HepG2 (cell line): Measurements from ENCODE around the gene TCERG1L. TPM values are rescaled to one million over a fixed set of nuclear protein-coding genes. Genes with fewer than 3 reads are reported as not detected.

Experiments used
- ATAC-seq: fragments of 200-7000 bp; cut with Tn5 transposase; 3 replicates; pipeline ENCODE4 v1.9.1; 2020; ENCODE audit warnings: mild to moderate bottlenecking, moderate library complexity
- BruUV-seq: library from RNA; stranded (reverse); fragments of 400-500 nt; replicated peaks from 2 replicates; lab custom pipeline; 2021; lab: Mats Ljungman, UMichigan
- CTCF ChIA-PET: fragments of 300-600 bp; formaldehyde crosslinking; extraction: SDS; loops from one replicate; lab custom pipeline; 2021; ENCODE audit warnings: low total read pairs, inconsistent platforms, low intra/inter-chr PET ratio; lab: Yijun Ruan, JAX
- POLR2A ChIA-PET: fragments of 350-600 bp; sonication (Branson Sonifier 250); formaldehyde crosslinking; loops from one replicate; lab custom pipeline; 2020; ENCODE audit warnings: antibody characterized with exemption, inconsistent platforms; lab: Yijun Ruan, JAX
- DNase-seq: peaks from one replicate; pipeline ENCODE4 v3.0.0-alpha.2; 2015; ENCODE audit warnings: low spot score
- FAIRE-seq: peaks from 3 replicates; lab custom pipeline; 2011; peaks lifted over from hg19 to GRCh38; lab: Jason Lieb, UNC
- H2AFZ ChIP-seq: one replicate; pipeline ENCODE4 v1.6.1; 2011; ENCODE audit warnings: low read length, inconsistent platforms
- H3K27ac ChIP-seq: fragments of 300-600 bp; 3 replicates; pipeline ENCODE4 v1.8.0; 2011; ENCODE audit warnings: mixed run types, mild to moderate bottlenecking, mixed read lengths, low read length, inconsistent platforms; ENCODE audit not compliant: insufficient read depth; ENCODE audit errors: extremely low read length
- H3K27me3 ChIP-seq, 2 experiments: fragments of 200-600 bp in 1 of 2; 2 replicates in 1 of 2; 3 replicates in 1 of 2; pipeline versions ENCODE4 v1.6.0 to v1.8.0; 2011; ENCODE audit warnings: low read length in 2 of 2, mild to moderate bottlenecking in 2 of 2, moderate library complexity in 2 of 2, inconsistent platforms in 1 of 2; ENCODE audit not compliant: insufficient read depth in 2 of 2, control insufficient read depth in 1 of 2
- H3K36me3 ChIP-seq, 2 experiments: fragments of 200-600 bp in 1 of 2; replicated peaks in 1 of 2; 2 replicates in 1 of 2; 3 replicates in 1 of 2; pipeline versions ENCODE4 v1.5.1 to v1.8.0; 2011; ENCODE audit warnings: low read length in 2 of 2, inconsistent platforms in 1 of 2; ENCODE audit not compliant: insufficient read depth in 2 of 2, control insufficient read depth in 1 of 2
- H3K4me1 ChIP-seq: 2 replicates; pipeline ENCODE4 v1.5.1; 2012; ENCODE audit warnings: low read length, inconsistent platforms; ENCODE audit not compliant: insufficient read depth
- H3K4me2 ChIP-seq: 2 replicates; pipeline ENCODE4 v1.6.0; 2011; ENCODE audit warnings: low read depth, low read length, inconsistent platforms
- H3K4me3 ChIP-seq, 3 experiments: fragments of 200-600 bp in 1 of 3; sonication (generic), shearing (Covaris generic) in 1 of 3; replicated peaks in 1 of 3; 2 replicates each; pipeline ENCODE4 v1.5.1; 2011 to 2016; ENCODE audit warnings: low read length in 3 of 3, inconsistent platforms in 2 of 3, low read depth in 2 of 3, mild to moderate bottlenecking in 2 of 3, control low read depth in 1 of 3, mixed read lengths in 1 of 3; ENCODE audit not compliant: insufficient read depth in 1 of 3
- H3K79me2 ChIP-seq: one replicate; pipeline ENCODE4 v1.6.1; 2011; ENCODE audit warnings: low read length, inconsistent platforms; ENCODE audit not compliant: insufficient read depth
- H3K9ac ChIP-seq: 2 replicates; pipeline ENCODE4 v1.6.0; 2011; ENCODE audit warnings: mild to moderate bottlenecking, low read depth, low read length, inconsistent platforms; ENCODE audit not compliant: insufficient read depth
- H3K9me3 ChIP-seq: 2 replicates; pipeline ENCODE4 v1.5.1; 2012; ENCODE audit warnings: mild to moderate bottlenecking, low read length
- H4K20me1 ChIP-seq: 2 replicates; pipeline ENCODE4 v1.6.0; 2011; ENCODE audit warnings: inconsistent platforms, mild to moderate bottlenecking, low read length, moderate library complexity; ENCODE audit not compliant: insufficient read depth
- CREB1 ChIP-seq, 2 experiments: fragments of 450-650 bp in 1 of 2; IDR thresholded peaks; 2 replicates each; pipeline ENCODE4 v1.6.1; 2016 to 2017; ENCODE audit warnings: control low read depth in 1 of 2, mild to moderate bottlenecking in 1 of 2, missing compliant biosample characterization in 1 of 2, missing genetic modification characterization in 1 of 2
- ELK4 ChIP-seq: sonication (generic); formaldehyde crosslinking; IDR thresholded peaks from 2 replicates; pipeline ENCODE4 v1.9.0; 2021; ENCODE audit warnings: missing genetic modification reagents, borderline replicate concordance
- KDM1A ChIP-seq: IDR thresholded peaks from 2 replicates; pipeline ENCODE4 v1.6.1; 2016; ENCODE audit warnings: missing compliant biosample characterization
- PLRG1 ChIP-seq: fragments of 450-650 bp; conservative IDR thresholded peaks from 2 replicates; pipeline ENCODE4 v1.6.1; 2016
- RARA ChIP-seq: IDR thresholded peaks from 2 replicates; pipeline ENCODE4 v1.6.1; 2016; ENCODE audit warnings: missing genetic modification reagents, missing compliant biosample characterization
- THAP9 ChIP-seq: sonication (generic); formaldehyde crosslinking; IDR thresholded peaks from 2 replicates; pipeline ENCODE4; 2020; ENCODE audit warnings: missing genetic modification reagents, mild to moderate bottlenecking, borderline replicate concordance
- ZNF512 ChIP-seq: sonication (generic); formaldehyde crosslinking; IDR thresholded peaks from 2 replicates; pipeline ENCODE4 v1.4.0; 2020; ENCODE audit warnings: mild to moderate bottlenecking, missing genetic modification reagents
- ZNF569 ChIP-seq: sonication (generic); formaldehyde crosslinking; IDR thresholded peaks from 2 replicates; pipeline ENCODE4 v1.5.0; 2020; ENCODE audit warnings: mild to moderate bottlenecking, missing genetic modification reagents, moderate library complexity, borderline replicate concordance
- WGBS: methylation state at CpG from one replicate; pipeline ENCODE4 v1.1.6; 2017; ENCODE audit warnings: low lambda C conversion rate; 5-methylcytosine and 5-hydroxymethylcytosine counted together
- in situ Hi-C: cut with HindIII; loops from 2 replicates; pipeline ENCODE4 v1.10.0; 2017; ENCODE audit warnings: low pct_unique_long_range_greater_than_20kb; ENCODE audit not compliant: extremely low pct_ligation_motif_present
- intact Hi-C: fragments of 100-400 bp; cut with micrococcal nuclease; formaldehyde crosslinking; loops from one replicate; pipeline ENCODE4 v1.10.0; 2022; ENCODE audit not compliant: unreplicated experiment
- polyA plus RNA-seq, 8 experiments: library from polyadenylated mRNA; depleted of rRNA in 3 of 8; stranded (reverse) in 7 of 8; unstranded in 1 of 8; fragments of >200 nt; fragmentation: Illumina TruSeq in 4 of 8; extraction: Trizol in 4 of 8; gene quantifications; 2 replicates each; pipeline versions ENCODE4 v1.2.1 to v1.2.3, GENCODE V29; 2011 to 2016; ENCODE audit warnings: low read depth in 4 of 8, missing spikeins in 1 of 8, mixed read lengths in 1 of 8; ENCODE audit not compliant: insufficient read depth in 1 of 8
- total RNA-seq, 5 experiments: library from RNA; depleted of rRNA; stranded (reverse); fragments of >200 nt; fragmentation: Illumina TruSeq; extraction: Trizol; gene quantifications; 2 replicates each; pipeline ENCODE4 v1.2.3, GENCODE V29; 2016; ENCODE audit warnings: low read depth in 1 of 5

TCERG1L gene
- total and polyA plus RNA-seq, 2 of the 13 experiments (the other 11 are each of a cell fraction or from before 2014, with no cell fraction given) = not detected

- H4K20me1 ChIP-seq = no peaks in the 10 kb centered on the region
- no peak overlapping the region for H3K27ac ChIP-seq
- H3K9me3 ChIP-seq = peaks cover 15% of the 10 kb centered on the region
- no peak overlapping the region for H3K9ac ChIP-seq
- DNase-seq = no peak
- no peak for ATAC-seq
- no peak overlapping the region for H3K4me3 ChIP-seq
- H3K36me3 ChIP-seq = no peaks in the 10 kb centered on the region
- H3K79me2 ChIP-seq = no peaks in the 10 kb centered on the region
- BruUV-seq = no TSS peak
- no peak overlapping the region for H3K4me2 ChIP-seq
- POLR2A ChIA-PET = no interaction called here
- peaks cover 2 to 13% of the 10 kb centered on the region in 2 experiments; a peak in 4 of 5 replicates for H3K27me3 ChIP-seq
- in situ Hi-C loops = no loop called here
- no peaks in the 10 kb centered on the region for H3K4me1 ChIP-seq
- H2AFZ ChIP-seq = no peak overlapping the region
- CTCF ChIA-PET = no interaction called here
- no peak for TF ChIP-seq ZNF569 (CRISPR knock-in tag)
- TF ChIP-seq RARA = no peak
- TF ChIP-seq ELK4 (CRISPR knock-in tag) = no peak
- TF ChIP-seq THAP9 (CRISPR knock-in tag) = no peak
- TF ChIP-seq PLRG1 = no peak
- TF ChIP-seq CREB1 (IDR thresholded peaks at IDR 0.05) = no peak
- TF ChIP-seq CREB1 (CRISPR knock-in tag; IDR thresholded peaks at IDR 0.05) = no peak
- no peak for TF ChIP-seq KDM1A (CRISPR knock-in tag)
- no peak for TF ChIP-seq ZNF512 (CRISPR knock-in tag)
- FAIRE-seq = no peak
- intact Hi-C loops = no loop called here
- 12% methylated on average over 7 of the region's 14 CpGs for WGBS
Measured at GRCh38 chr10:131172433-131172832, 139.1 kb downstream of the TCERG1L start.
